Fibroblast of mammary gland (primary cell): ENCODE data around the gene ADCY7.

Experiments
- DNase-seq: peaks from one replicate; pipeline ENCODE4 v3.0.0-alpha.2; 2010; ENCODE audit warnings: low read depth
- H3K4me3 ChIP-seq: 2 replicates; pipeline ENCODE4 v1.5.1; 2011; ENCODE audit warnings: low read depth, mild to moderate bottlenecking, low read length, moderate library complexity; ENCODE audit not compliant: control insufficient read depth
- CTCF ChIP-seq: conservative IDR thresholded peaks from 2 replicates; pipeline ENCODE4 v1.5.1; 2011; ENCODE audit warnings: low read depth, low read length, inconsistent platforms; ENCODE audit not compliant: control insufficient read depth, insufficient read depth

ADCY7 gene

GRCh38 chr16:50299508-50300105 lies 33.3 kb downstream of the ADCY7 start:
- H3K4me3 ChIP-seq, result no peak overlapping the region
- no peak for TF ChIP-seq CTCF
- DNase-seq, result no peak

GRCh38 chr16:50300942-50301625 lies 34.7 kb downstream of the ADCY7 start:
- H3K4me3 ChIP-seq, result no peak overlapping the region
- peak; percentile 37 for DNase-seq
- no peak for TF ChIP-seq CTCF

GRCh38 chr16:50301626-50302471 lies 35.5 kb downstream of the ADCY7 start:
- no peak for TF ChIP-seq CTCF
- DNase-seq, result peak; percentile 62
- H3K4me3 ChIP-seq, result no peak overlapping the region

GRCh38 chr16:50302472-50303005 lies 36.2 kb downstream of the ADCY7 start:
- TF ChIP-seq CTCF, result no peak
- H3K4me3 ChIP-seq, result no peak overlapping the region
- no peak for DNase-seq

GRCh38 chr16:50303041-50303604 lies 36.8 kb downstream of the ADCY7 start:
- H3K4me3 ChIP-seq, result no peak overlapping the region
- no peak for TF ChIP-seq CTCF
- DNase-seq, result no peak
